GM13977 (cell line): ENCODE data around the gene ST3GAL5.
"Not testable (repeated sequence)": the region's sequence is repeated elsewhere in the genome, so short reads cannot be mapped to it uniquely, and the experiment has no call there.

Experiments used
- DNase-seq: peaks from one replicate; pipeline ENCODE4 v3.0.0; 2012; ENCODE audit warnings: low spot score
- in situ Hi-C: fragments of 300-500 bp; cut with MboI; formaldehyde crosslinking; loops from one replicate; pipeline ENCODE4 v1.12.0; 2022; ENCODE audit warnings: low sequenced_read_pairs, low pct_unique_long_range_greater_than_20kb, mixed read lengths, inconsistent platforms; ENCODE audit not compliant: unreplicated experiment
- TF ChIP-seq, protein P1 (sequence below): IDR thresholded peaks from 2 replicates; pipeline ENCODE4 v1.5.1; 2012; ENCODE audit warnings: mild to moderate bottlenecking, control low read depth; ENCODE audit not compliant: insufficient read depth; ENCODE audit errors: extremely low read depth, missing control alignments

The ST3GAL5 gene

DNA sequence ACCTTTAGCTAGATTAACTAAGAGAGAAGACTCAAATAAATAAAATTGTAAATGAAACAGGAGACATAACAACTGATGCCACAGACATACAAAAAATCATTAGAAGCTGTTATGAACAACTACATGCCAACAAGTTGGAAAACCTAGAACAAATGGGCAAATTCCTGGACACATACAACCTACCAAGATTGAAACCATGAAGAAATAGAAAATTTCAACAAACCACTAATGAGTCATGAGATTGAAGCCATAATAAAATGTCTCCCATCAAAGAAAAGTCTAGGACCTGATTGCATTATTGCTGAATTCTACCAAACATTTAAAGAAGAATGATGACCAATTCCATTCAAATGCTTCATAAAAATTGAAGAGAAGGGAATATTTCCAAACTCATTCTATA lies 54.3 kb downstream of the ST3GAL5 start:
- TF ChIP-seq, protein P1, sequence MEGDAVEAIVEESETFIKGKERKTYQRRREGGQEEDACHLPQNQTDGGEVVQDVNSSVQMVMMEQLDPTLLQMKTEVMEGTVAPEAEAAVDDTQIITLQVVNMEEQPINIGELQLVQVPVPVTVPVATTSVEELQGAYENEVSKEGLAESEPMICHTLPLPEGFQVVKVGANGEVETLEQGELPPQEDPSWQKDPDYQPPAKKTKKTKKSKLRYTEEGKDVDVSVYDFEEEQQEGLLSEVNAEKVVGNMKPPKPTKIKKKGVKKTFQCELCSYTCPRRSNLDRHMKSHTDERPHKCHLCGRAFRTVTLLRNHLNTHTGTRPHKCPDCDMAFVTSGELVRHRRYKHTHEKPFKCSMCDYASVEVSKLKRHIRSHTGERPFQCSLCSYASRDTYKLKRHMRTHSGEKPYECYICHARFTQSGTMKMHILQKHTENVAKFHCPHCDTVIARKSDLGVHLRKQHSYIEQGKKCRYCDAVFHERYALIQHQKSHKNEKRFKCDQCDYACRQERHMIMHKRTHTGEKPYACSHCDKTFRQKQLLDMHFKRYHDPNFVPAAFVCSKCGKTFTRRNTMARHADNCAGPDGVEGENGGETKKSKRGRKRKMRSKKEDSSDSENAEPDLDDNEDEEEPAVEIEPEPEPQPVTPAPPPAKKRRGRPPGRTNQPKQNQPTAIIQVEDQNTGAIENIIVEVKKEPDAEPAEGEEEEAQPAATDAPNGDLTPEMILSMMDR, result no peak
- no peak for DNase-seq
- in situ Hi-C loops, result no loop called here

DNA sequence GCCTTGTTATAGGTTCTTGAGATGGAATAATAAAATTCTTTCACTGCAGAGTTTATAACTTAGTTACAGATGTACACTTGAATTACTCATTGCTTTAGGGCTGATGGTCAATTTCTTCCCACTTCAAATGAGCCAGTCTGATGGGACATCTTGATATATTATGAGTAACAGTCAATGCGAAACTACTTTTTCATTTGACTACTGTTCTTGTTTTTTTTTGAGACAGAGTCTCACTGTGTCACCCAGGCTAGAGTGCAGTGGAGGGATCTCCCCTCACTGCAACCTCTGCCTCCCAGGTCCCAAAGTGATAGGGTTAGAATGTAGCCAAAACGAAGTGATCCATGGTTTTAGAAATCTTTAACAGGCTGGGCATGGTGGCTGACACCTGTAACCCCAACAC lies 57.1 kb downstream of the ST3GAL5 start:
- in situ Hi-C loops, result no loop called here
- TF ChIP-seq, protein P1, result no peak
- no peak for DNase-seq

DNA sequence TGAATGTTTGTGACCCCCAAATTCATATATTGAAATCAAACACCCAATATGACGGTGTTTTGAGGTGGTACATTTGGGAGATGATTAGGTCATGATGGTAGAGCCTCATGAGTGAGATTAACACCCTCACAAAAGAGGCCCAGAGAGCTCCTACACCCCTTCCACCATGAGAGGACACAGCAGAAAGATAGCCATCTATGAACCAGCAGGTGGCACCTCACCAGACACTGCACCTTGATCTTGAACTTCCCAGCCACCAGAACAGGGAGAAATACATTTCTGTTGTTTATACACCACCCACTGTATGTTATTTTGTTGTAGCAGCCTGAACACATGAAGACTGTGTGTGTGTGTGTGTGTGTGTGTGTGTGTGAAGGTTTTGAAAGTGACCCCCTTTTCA lies 58.1 kb downstream of the ST3GAL5 start:
- TF ChIP-seq, protein P1, result peak; percentile 51
- no peak for DNase-seq
- in situ Hi-C loops, result no loop called here

DNA sequence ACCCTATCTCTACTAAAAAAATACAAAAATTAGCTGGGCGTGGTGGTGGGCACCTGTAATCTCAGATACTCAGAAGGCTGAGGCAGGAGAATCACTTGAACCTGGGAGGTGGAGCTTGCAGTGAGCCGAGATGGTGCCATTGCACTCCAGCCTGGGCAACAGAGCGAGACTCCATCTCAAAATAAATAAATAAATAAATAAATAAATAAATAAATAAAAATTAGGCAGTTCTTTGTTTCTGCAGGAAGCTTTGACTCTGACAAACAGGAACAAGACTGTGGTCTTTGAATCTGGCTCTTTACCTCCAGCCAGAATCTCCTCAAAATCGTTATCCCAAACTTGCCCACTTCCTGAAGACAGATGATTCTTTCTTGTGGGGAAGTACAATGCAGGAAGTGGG lies 59.4 kb downstream of the ST3GAL5 start:
- in situ Hi-C loops, result loop anchor here (5.0 kb wide), 1 partner anchor 248 kb away; no protein-coding TSS in a partner anchor
- not testable (repeated sequence) for DNase-seq

DNA sequence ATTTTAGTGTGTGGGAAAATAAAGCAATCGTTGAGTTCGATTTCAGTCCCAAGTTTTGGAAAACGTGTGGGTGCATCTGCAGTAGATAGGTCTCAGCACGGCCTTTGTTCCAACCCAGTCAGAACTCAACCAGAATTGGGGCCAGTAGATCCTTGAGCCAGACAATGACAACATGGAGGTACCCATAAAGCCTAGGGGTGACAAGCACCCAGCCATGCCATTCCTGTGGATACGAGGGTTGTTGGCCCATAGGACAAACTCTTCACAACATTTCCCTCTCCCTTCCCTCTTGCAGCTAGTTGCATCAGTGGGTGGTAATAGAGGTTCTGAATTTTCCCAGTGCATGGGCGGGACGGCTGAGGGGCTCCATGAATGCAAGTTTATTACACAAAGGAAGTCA lies 60.1 kb downstream of the ST3GAL5 start:
- no peak for DNase-seq
- TF ChIP-seq, protein P1, result no peak
- in situ Hi-C loops, result loop anchor here (5.0 kb wide), 1 partner anchor 249 kb away; no protein-coding TSS in a partner anchor

DNA sequence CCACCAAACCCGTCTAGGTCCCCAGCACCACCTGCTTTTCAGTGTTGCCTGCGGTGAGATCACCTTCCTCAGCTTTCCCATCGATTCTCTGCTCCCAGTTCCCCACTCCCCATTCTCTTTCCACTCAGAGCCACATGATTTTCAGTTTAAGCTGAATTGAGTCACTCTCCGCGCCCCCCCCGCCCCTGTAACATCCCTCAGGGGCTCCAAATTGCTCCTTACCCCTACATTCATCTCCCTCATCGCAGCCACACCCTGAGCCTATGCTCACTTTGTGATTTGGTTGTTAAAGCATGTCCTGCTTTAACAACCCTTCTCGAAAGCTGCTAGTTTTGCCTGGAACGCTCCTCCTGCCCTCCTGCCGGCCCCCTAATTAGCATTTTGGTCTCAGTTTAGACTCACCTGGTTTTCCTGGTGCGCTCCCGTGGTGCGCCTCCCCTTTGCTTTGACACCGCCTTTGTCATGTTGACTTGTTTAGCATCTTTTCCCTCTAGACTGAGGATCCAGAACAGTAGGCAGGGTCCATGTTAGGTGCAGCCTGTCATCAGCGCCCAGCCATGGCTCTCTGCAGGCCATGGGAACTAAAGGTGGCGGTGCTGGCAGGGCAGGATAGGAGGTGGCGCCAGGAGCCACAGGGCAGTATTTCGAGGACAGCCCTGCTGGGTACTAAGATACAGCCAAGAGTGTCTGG lies 60.8 kb downstream of the ST3GAL5 start:
- DNase-seq, result no peak
- TF ChIP-seq, protein P1, result no peak
- in situ Hi-C loops, result loop anchor here (5.0 kb wide), 1 partner anchor 249 kb away; no protein-coding TSS in a partner anchor

DNA sequence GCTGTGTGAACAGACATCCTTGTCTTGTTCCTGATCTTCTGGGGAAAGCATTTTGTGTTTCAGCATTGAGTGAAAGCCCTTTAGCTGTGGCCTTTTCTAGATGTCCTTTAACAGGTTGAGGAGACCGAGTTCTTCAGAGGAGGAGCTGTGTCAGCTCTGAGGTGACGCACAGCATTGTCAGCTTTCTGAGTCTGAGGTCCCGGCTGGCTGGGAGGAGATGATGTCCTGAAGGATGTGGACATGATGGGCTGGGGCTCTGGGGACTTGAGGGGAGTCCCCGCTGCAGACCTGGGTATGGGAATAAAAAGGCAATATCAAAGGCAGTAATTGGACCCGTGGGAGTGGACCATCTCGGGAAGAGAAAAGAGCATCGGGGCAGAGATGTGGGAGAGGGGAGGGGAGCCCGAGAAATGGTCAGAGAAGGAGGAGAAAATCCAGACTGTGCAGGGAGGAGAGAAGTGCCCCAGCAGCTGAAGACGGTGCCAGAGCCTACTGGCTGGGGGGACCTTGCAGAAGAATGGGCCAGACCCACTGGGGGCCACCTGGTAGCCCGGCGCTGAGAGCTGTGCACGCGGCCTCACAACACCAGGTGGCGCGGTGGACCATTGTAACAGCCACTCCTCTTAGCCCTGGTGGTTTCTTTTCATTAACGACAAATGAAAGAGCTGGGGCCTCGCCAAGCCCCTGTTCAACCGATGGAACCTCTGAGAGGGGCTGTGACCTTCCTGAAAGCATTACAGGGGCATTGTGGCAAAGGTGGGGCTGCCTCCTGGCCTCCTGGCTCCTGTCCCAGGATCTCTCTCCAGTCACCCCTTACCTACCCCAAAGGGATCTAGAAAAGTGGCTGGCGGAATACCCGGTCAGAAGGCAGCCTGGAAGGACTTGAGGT lies 61.6 kb downstream of the ST3GAL5 start:
- in situ Hi-C loops, result loop anchor here (5.0 kb wide), 1 partner anchor 250 kb away; no protein-coding TSS in a partner anchor
- peak; percentile 81 for DNase-seq
- TF ChIP-seq, protein P1, result peak; percentile 93
